Non-pigmented ciliary epithelial cell (primary cell): ENCODE measurements around the gene PRM1.

ENCODE experiments used
- DNase-seq: peaks from one replicate; pipeline ENCODE4 v3.0.0-alpha.2; 2010; ENCODE audit warnings: low read depth

The PRM1 gene

GRCh38 chr16:11280616-11281522 lies at the start of gene PRM1:
PRM1 (minus strand) TSS chr16:11281330; CDS start chr16:11281238, 92 bp downstream.
- no peak for DNase-seq

DNA sequence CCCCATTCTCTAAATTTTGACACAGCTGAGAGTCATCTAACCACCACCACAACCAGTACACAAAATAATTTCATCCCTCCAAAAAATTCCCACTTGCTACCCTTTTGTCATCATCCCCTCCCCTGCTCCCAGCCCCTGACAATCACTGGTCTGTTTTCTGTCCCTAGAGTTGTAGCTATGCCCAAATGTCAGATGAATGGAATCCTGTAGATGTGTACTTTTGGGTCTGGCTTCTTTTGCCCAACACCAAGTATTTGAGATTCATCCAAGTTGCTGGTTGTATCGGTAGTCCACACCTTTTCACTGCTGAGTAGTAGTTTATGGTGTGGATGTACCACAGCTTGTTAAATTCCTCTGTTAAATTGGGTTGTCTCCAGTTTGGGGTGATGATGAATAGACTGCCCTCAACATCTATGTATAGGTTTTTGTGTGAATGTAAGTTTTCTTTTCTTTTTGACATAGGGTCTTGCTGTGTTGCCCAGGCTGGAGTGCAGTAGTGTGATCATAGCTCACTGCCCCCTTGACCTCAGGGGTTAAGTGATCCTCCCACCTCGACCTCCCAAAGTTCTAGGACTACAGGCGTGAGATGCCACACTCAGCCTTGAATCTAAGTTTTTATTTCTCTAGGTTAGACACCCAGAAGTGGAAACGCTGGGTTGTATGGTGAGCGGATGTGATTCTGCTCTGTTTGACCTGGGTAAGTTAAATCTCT lies 49.6 kb upstream of the PRM1 start:
- no peak for DNase-seq

- no peak for DNase-seq
These were observed 48.8 kb upstream of the PRM1 start for GRCh38 chr16:11329891-11330290.

GRCh38 chr16:11329071-11329491 lies 48.0 kb upstream of the PRM1 start:
- no peak for DNase-seq

GRCh38 chr16:11328172-11329070 lies 47.3 kb upstream of the PRM1 start:
- DNase-seq = peak; percentile 92

GRCh38 chr16:11327277-11328171 lies 46.4 kb upstream of the PRM1 start:
- no peak for DNase-seq

GRCh38 chr16:11326737-11327276 lies 45.7 kb upstream of the PRM1 start:
- no peak for DNase-seq

- DNase-seq = no peak
These were observed 45.1 kb upstream of the PRM1 start for GRCh38 chr16:11326084-11326736.

DNA sequence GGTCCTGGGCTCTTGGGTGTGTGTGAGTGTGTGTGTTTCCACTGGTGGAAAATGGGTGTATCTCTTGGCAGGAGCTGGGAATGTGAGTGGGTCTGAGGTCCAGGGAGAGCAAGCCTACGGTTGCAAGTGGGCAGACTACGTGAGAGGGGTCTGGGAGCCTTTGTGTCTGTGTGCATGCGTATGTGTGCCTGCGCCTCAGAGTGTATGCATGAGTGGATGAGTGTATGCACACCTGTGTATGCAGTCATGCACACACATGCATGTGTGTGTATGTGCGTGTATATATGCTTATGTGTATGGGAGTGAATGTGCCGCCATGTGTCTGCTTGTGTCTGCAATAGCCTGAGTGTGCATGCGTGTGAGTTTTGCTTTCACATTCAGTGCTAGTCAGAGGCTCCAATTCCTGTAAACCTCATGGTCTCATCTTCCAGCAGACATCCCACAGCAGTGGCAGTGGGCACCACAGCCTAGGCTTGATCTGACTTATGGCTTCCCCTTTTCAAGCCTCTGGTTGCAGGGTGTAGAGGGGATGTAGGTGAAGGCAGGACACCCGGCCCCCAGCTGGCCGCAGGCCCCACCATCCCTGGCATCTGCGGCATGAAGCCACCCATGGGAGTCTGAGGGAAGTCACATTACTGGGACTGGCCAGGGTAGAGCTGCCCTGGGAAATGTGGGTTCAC lies 44.4 kb upstream of the PRM1 start:
- no peak for DNase-seq

DNA sequence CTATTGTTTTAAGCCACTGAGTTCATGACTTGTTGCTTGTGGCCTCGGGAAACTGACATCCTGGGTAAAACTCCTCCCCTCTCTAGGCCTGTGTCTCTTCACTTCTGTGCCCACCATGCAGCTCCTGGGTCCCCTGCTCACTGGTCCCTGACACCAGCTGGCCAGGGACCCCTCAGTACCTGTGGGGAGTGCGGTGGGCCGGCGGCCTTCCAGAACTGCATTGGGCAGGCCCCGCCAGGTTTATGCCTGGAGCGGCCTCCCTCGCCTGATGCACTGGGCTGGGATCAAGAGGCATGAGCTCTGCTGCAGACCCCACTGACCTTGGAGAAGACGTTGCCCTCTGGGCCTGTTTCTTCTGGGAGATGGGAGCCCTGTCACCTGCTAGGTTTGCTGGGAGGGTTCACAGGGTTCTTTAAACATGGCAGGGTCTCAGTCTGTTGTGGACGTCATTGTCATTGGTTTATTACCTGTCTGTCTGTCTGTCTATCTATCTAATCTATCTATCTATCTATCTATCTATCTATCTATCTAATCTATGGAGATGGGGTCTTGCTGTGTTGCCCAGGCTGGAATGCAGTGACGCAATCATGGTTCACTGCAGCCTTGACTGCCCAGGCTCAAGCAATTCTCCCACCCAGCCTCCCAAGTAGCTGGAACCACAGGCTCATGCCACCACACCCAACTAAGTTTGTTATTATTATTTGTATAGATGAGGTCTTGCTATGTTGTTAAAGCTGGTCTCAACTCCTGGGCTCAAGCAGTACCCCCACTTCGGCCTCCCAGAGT lies 42.6 kb upstream of the PRM1 start:
- no peak for DNase-seq

DNA sequence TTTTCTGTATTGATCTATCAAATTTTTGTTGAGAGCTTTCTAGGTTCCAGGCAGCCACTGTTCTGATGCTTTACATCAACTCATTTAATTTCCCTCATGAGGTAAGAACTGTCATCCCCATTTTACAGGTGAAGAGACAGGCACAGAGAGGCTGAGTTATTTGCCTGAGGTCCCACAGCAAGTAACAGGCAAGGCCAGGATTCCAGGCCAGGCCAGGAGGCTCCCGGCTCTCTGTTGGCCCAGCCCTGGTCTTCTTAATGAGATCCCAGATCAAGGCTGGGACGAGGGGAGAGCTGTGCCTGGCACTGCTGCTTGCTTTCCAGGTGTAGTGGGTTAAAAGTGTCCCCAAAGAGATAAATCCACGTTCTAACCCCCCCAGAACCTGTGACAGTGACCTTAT lies 41.7 kb upstream of the PRM1 start:
- DNase-seq = no peak

GRCh38 chr16:11321662-11322061 lies 40.5 kb upstream of the PRM1 start:
- no peak for DNase-seq

GRCh38 chr16:11320170-11320569 lies 39.0 kb upstream of the PRM1 start:
- no peak for DNase-seq

- no peak for DNase-seq
These were observed 38.5 kb upstream of the PRM1 start for GRCh38 chr16:11319529-11320146.

GRCh38 chr16:11318817-11319216 lies 37.7 kb upstream of the PRM1 start:
- no peak for DNase-seq

DNA sequence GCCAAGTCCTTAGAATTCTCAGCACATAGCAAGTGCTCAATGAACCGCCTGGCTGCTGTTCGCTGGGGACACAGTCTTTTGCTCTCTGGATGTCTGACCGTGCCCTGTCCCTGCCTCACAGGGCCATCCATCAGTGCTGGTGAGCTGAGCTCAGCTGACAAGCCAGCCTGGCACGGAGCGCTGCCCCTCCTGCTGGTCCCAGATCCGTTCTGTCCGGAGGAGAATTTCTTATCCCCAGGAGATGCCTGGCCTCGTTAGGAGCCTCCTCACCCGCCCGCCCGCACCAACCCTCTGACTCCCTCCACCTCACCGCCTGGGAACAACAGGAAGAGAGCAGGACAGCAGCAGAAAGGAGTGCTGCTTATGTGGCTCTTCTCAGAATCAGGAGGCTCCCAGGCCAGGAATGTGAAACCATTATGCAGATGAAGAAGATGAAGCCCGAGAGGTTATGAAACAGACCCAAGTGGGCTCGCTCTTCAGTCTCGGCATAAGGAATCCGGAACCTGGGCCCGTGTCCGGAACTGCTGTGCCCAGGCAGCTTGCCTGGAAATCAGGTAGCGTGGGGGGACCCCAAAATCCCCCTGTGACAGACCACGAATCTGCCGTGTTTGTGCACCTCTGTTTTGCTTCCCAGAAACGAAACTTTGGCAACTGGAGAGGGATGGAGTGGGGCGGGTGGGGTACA lies 35.3 kb upstream of the PRM1 start:
- DNase-seq = no peak

- peak; percentile 59 for DNase-seq
These were observed 34.4 kb upstream of the PRM1 start for GRCh38 chr16:11315510-11315909.
